Measurements from ENCODE around the gene NOD2. TPM values are rescaled to one million over a fixed set of nuclear protein-coding genes. Genes with fewer than 3 reads are reported as not detected.
A peak's percentile ranks its signal among the peaks of the same experiment; 100 is the strongest.

Gene NOD2
- polyA plus RNA-seq, 10 donors: 0.62 to 1.6 (median 0.90) TPM

DNA sequence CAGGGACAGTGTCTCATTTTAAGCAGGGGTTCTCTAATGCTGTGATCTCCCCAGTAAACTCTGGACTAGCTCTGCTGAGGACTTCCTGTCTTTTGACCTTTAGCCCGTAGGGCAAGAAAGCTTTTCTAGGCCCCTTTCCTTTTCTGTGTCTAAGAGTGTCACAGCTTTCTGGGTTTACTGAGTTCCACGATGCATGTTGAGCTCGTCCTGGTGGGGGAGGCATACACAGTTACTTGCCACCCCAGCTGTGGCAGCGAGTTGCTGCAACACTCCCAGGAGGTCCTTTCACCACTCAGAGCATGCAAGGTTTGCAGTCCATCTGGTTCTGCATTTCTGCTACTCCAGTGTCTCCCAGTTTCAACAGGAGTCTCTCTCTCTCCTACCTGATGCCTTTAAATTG lies 23.7 kb downstream of the NOD2 start:
- DNase-seq: no peak

DNA sequence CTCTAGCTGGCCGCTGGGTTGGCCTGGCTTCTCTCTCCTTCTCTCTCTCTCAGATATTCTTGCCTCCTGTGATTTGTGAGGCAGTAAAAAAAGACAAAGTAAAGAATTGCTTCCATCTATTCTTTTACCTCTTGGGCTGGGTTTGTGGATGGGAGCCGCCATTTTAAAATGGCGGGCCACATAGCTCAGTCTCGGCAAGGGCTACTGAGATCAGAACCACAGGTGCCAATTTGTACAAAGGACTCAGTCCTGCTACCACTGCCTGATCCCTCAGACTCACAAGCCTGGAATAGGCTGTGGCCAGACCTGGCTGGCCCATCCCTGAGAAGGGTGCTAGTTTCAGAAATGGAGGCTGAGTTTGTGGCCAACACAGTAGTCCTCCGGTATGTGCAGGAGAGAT lies 24.1 kb downstream of the NOD2 start:
- no peak for DNase-seq

- no peak for DNase-seq
Measured at GRCh38 chr16:50718061-50718760, 24.8 kb downstream of the NOD2 start.

GRCh38 chr16:50718761-50719400 lies 25.5 kb downstream of the NOD2 start:
- no peak for DNase-seq

DNA sequence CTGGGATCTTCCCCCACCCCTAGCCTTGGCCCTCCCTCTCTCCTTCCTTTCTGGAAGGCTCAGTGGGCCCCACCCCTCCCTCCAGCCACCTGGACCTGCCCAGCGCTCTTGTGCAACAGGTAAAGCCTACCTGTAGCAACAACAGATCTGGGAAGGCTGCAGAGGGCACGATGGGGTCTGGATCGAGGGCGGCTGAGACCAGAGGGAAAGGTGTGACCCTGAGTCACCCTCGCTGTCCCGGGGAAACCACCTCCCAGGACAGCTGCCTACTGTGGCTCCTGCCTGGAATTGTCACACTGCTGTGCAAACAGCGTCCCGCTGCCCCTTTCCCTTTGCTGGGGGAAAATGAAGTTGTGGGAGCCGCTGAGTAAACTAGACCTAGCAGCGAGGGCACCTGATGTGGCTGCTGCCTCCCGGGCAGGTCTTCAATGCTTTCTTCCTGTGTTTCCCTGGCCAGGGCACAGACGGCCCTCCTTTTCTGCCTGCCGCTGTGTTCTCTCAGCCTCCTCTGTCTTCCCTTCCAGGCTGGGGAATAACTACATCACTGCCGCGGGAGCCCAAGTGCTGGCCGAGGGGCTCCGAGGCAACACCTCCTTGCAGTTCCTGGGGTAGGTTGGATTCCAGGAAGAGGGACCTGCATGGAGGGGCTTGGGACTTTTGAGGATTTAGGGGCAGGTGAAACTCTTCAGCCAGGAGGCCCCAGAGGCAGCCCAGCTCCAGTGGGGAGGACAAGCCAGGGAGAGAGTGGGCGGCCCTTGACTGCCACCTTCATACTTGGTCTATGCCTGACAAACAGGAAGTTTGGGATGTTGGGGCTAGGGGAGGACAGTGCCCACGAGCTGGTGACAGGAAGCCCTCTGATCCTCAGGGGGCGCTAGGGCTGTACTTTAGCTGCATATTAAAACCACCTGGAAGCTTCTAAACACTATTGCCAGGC lies 26.3 kb downstream of the NOD2 start:
- no peak for DNase-seq

DNA sequence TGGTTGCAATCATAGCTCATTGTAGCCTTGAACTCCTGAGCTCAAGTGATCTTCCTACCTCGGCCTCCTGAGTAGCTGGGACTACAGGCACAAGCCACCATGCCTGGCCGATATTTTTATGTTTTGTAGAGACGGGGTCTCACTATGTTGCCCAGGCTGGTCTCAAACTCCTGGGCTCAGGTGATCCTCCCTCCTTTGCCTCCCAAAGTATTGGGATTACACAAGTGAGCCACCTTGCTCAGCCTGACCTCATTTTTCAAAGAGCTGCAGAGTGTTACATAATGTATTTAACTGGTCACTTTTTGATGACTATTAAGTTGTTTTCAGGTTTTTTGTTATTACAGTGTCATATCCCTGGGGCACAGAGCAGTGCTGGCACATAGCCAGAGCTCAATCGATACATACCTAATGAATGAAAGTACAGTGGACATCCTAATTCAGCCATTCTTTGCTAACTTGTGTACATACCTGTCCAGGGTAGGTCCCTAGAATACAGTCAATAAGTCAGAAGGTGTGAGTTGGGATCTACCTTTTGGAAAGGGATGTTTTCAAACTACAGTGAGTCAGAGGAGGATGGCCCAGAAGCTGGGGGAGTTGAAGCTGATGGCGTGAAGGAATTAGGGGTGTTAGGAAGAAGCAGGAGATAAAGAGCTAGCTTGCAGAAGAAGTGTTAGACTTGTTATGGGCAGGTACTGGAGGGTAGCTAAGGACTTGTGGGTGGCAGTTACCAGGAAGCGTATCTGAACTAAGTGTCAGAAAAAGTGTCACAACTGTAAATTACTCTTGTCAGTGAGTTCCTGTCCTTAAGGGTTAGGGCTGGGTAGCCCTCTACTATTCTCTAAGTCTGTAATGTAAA lies 28.4 kb downstream of the NOD2 start:
- no peak for DNase-seq

- no peak for DNase-seq
Measured at GRCh38 chr16:50722405-50722737, 29.0 kb downstream of the NOD2 start.

DNA sequence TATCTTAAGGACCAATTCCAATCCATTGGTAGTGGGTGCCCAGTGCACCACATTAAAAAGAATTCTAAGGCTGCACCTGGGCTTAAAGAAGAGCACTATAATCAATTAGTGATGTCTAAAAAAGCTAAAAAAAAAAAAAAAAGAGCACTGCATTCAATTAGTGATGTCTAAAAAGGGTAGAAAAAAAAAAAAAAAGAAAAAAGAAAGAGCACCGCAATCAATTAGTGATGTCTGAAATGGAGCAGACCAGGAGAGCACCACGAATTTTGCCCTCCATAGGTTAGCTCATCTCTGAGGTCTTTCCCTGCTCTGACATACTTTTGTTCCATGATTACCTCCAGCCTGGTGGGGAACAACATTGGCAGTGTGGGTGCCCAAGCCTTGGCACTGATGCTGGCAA lies 29.6 kb downstream of the NOD2 start:
- no peak for DNase-seq

GRCh38 chr16:50724306-50724705 lies 30.9 kb downstream of the NOD2 start:
- DNase-seq: no peak

DNA sequence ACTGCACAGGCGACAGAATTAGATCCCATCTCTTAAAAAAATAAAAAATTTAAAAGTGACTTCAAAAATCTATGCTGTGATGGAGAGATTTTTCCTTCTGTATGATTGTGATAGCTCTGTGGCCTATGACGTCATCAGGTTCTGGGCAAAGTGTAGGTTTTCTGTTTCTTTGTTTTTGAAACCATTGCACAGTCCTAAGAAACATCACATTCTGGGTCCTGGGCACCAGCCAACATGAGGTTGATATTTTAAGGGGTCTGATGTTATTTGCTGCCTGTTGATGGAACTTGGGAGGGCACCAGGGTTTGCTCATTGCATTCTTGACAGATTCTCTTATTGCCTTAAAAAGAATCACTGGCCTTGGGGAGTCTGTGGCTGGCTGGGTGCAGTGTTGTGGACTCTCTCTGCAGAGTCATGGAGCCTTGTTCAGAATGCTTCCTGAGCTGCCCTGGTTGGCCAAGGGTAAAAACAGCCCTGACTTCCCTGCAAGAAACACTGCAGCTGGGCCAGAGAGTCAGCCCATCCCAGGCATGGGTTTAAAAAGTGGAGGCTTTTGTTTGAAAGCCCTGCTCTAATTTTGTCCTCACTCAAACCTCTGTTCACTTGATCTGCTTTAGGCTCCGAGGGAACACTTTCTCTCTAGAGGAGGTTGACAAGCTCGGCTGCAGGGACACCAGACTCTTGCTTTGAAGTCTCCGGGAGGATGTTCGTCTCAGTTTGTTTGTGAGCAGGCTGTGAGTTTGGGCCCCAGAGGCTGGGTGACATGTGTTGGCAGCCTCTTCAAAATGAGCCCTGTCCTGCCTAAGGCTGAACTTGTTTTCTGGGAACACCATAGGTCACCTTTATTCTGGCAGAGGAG lies 38.0 kb downstream of the NOD2 start:
- no peak for DNase-seq

DNA sequence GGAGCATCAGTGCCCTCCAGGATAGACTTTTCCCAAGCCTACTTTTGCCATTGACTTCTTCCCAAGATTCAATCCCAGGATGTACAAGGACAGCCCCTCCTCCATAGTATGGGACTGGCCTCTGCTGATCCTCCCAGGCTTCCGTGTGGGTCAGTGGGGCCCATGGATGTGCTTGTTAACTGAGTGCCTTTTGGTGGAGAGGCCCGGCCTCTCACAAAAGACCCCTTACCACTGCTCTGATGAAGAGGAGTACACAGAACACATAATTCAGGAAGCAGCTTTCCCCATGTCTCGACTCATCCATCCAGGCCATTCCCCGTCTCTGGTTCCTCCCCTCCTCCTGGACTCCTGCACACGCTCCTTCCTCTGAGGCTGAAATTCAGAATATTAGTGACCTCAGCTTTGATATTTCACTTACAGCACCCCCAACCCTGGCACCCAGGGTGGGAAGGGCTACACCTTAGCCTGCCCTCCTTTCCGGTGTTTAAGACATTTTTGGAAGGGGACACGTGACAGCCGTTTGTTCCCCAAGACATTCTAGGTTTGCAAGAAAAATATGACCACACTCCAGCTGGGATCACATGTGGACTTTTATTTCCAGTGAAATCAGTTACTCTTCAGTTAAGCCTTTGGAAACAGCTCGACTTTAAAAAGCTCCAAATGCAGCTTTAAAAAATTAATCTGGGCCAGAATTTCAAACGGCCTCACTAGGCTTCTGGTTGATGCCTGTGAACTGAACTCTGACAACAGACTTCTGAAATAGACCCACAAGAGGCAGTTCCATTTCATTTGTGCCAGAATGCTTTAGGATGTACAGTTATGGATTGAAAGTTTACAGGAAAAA lies 38.8 kb downstream of the NOD2 start:
- DNase-seq: peak in 1 of 3 donors; percentile 61

DNA sequence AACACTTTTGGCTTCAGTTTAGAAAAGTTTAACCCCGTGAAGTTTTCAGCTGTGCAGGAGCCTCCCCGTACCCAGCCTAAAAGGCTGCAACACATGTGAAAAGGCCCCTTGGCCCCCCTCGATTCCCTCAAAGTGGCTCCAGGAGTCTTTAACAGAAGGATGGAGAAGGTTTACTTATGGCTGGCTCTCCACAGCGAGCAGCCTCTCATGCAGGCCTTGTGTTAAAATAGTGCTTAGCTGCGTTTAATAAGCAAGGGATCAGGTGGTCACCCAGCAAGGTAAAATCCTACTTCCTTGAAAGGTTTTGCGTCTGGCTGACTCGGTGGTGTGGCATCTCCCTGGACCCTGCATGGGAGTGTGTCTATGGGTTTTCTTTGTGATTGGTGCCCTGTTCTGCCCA lies 40.1 kb downstream of the NOD2 start:
- no peak for DNase-seq

- DNase-seq: no peak
Measured at GRCh38 chr16:50735629-50736122, 42.3 kb downstream of the NOD2 start.

DNA sequence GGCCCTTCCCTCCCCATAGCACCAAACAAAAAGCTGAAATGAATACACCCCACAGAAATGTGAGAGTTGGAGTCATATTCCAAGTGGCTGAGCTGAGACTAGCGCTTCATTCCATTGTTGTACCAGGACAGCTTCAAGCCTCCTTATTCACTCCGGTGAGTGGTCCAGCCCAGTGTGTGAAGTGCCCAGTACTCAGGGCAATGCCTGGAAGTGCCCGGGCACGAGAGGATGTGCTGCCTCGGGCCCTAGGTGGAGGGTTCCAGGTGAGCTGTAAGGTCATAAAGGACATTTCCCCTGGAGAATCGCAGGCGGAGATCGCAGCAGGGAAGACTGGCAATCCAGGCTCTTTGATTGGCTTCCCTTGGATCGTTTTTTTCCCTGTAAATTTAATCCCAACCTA lies 43.0 kb downstream of the NOD2 start:
- no peak for DNase-seq

GRCh38 chr16:50737420-50737959 lies 44.1 kb downstream of the NOD2 start:
- DNase-seq: no peak

- DNase-seq: no peak
Measured at GRCh38 chr16:50739031-50739430, 45.6 kb downstream of the NOD2 start.

- no peak for DNase-seq
Measured at GRCh38 chr16:50740736-50741135, 47.3 kb downstream of the NOD2 start.

- no peak for DNase-seq
Measured at GRCh38 chr16:50741225-50741780, 47.9 kb downstream of the NOD2 start.
